Suppressor macrophage (primary cell): ENCODE data around the gene GABRG3.

Experiments
- DNase-seq, 4 experiments: peaks; one replicate each; pipeline ENCODE4 v3.0.0-alpha.2; 2020 to 2022

GABRG3 gene

DNA sequence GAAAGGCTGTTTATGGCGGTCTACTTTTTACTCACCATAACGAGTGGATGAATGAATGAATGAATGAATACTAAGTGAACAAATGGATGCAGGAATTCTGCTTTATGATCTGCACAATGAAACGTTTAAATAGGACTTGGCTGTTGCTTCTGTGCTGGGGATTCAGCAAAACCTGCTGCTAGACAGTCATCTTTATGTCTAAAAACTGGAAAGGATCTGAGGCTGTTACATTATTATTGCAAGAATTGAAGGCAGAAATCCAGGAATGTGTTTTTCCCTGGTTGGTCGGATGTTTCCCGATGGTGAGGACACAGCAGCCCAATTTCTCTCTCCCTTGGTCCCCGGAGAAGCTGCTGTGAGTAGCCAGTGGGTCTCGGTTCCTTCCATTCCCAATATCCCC is 94.2 kb downstream of the GABRG3 start:
- no peak for DNase-seq

GRCh38 chr15:27065785-27066184 is 94.8 kb downstream of the GABRG3 start:
- DNase-seq: no peak

GRCh38 chr15:27066446-27066845 is 95.5 kb downstream of the GABRG3 start:
- no peak for DNase-seq

GRCh38 chr15:27067175-27067574 is 96.2 kb downstream of the GABRG3 start:
- DNase-seq: no peak

- no peak for DNase-seq
Measured at GRCh38 chr15:27070841-27071240, 99.9 kb downstream of the GABRG3 start.

GRCh38 chr15:27074179-27074578 is 103.2 kb downstream of the GABRG3 start:
- no peak for DNase-seq

DNA sequence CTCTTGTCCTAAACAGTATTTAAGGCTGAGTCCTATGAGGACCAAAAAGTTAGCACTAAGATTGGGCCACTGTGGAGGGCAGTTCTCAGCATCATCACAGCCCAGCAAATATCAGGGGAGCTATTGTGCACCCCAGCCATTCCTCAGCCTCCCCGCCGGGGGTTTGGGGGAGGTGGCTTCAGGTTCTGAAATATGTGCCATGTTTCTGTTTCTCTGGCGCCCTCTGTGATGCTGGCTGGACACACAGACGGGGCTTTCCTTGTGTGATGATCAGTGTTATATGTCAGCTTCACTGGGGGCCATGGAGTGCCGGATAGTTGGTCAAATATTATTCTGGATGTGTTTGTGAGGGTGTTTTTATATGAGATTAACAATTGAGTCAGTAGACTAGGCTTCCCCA is 106.8 kb downstream of the GABRG3 start:
- DNase-seq: no peak

DNA sequence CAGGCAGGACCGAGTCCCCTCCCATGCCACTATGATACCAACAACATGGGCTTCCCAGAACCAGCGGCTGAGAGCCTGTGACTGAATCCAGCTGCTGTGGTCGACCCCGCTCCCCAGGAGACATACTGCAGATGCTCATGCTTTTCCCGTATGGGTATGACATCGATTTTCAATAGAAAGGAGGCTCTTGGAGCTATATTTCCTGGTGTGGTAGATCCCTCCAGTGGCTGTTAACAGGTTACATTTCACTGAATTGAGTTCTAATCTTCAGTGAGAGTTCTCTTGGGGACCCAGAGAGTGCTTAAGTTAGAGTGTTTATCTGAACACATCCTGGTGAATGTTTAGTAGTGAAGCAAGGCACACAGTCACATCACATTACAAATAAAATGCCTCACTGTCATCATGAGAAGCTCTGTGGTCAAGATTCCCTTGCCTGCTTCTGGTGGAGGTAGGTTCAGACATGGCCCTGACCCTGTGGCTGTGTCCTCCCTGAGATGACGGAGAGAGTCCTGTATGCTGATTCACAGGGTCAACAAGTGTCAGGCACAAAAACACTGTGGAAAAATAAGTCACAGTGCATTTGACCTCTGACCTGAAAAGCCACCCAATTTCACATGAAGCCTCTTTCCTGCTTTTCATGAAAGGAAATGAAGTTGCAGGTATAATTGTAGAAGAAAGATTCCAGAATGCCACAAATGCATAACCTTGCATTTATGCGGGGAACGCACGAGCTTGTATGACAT is 110.9 kb downstream of the GABRG3 start:
- DNase-seq: no peak

DNA sequence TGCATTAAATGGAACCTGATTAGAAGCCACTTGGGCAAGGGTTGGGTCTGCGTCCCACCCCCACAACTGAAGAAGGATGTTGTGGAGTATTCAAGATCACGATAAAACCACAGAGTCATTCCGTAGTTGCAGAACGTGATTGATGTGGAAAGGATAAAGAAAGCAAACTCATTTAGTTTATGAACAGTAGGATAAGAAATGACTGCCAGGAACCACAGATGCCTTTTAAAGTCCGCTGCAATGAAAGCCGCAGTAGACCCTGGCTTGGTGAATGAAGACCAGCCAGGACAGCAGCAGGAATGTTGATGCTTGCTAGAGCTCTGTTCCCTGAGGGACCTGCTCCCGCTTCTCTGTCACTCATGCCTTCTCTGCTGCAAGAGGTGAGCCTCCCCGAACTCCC is 111.5 kb downstream of the GABRG3 start:
- DNase-seq: no peak

GRCh38 chr15:27084844-27085243 is 113.9 kb downstream of the GABRG3 start:
- no peak for DNase-seq

- no peak for DNase-seq
Measured at GRCh38 chr15:27086149-27086548, 115.2 kb downstream of the GABRG3 start.

DNA sequence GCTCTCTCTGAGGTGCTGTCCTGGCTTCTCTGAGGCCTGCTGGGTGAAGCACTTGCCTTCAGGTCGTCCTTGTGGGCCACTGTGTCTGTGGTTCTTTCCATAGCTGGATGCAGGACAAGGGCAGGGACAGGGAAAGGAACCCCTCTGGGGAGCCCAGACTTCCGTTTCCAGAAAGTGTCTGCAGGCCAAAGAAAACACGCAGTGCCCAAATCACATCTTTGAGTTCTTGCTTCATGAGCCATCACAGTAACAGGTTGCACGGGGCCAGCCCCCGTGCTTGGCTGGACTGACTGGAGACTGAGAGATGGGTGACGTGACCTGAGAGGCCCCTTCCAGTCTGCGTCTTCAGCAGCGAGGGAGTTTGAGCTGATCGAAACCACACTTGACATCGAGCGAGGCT is 115.8 kb downstream of the GABRG3 start:
- DNase-seq: no peak

- no peak for DNase-seq
Measured at GRCh38 chr15:27087651-27088583, 116.9 kb downstream of the GABRG3 start.

DNA sequence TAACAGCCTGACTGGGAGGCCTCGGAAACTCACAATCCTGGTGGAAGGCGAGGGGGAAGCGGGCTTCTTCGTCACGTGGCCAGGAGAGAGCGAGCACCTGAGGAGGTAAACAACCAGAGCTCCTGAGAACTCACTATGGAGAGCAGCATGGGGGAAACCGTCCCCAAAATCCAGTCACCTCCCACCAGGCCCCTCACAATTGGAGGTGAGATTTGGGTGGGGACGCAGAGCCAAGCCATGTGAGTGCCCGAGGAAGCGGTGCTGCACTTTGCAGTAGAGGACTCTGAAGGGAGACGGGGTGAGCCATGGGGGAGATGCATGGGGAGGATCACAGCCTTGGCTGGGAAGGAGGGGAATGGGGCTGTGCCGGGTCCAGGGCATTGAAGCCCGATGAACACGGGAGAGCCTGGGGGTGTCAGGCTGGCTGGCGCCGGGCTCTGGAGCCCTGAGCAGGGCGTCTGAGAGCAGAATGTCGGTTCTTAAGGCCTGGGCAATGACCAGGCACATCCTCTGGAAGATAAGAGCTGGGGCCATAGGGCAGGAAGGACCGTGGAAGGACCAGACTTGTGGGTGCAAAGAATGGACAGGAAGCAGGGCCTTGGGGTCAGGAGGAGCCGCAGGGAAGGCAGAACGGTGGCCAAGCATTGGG is 117.7 kb downstream of the GABRG3 start:
- DNase-seq: no peak

- no peak for DNase-seq
Measured at GRCh38 chr15:27089233-27089586, 118.2 kb downstream of the GABRG3 start.

DNA sequence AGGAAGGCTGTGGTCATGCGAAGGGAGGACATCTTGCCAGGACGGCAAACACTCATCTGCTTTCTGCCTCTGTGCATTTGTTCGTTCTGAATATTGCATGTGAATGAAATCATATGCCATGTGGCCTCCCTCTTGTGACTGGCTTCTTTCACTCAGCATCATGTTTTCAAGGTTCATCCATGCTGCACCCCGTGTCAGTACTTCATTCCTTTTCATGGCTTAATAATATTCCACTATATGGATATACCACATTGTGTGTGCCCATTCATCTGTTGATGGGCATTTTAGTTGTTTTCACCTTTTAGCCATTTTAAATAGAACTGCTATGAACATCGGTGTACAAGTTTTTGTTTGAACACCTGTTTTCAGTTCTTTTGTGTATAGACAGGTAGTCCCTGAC is 118.7 kb downstream of the GABRG3 start:
- DNase-seq: no peak

DNA sequence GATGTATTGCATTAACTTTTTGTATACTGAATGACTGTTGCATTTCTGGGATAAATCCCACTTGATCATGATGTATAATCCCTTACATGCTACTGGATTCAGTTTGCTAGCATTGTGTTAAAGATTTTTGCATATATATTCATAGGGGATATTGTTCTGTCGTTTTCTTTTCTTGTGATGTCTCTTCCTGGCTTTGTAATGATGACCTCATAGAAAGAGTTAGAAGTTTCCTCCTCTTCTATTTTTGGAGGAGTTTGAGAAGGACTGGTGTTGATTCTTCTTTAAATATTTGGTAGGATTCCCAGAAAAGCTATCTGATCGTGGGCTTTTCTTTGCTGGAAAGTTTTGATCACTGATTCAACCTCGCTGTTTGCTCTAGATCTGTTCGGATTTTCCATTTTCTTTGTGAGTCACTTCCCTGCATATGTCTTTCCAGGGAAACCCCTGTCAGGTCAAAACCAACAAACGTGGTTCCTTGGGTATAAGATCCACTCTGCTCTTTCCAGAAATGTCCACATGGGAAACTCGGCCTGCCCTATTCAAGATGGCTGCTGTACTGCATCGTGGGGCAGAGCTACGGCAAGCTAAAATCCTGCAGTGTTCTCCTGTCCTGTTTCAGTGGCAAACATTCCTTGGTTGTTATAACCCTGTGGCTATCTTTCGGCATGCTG is 120.4 kb downstream of the GABRG3 start:
- DNase-seq: no peak

- DNase-seq: no peak
Measured at GRCh38 chr15:27092390-27092789, 121.4 kb downstream of the GABRG3 start.

GRCh38 chr15:27094235-27094634 is 123.3 kb downstream of the GABRG3 start:
- no peak for DNase-seq

DNA sequence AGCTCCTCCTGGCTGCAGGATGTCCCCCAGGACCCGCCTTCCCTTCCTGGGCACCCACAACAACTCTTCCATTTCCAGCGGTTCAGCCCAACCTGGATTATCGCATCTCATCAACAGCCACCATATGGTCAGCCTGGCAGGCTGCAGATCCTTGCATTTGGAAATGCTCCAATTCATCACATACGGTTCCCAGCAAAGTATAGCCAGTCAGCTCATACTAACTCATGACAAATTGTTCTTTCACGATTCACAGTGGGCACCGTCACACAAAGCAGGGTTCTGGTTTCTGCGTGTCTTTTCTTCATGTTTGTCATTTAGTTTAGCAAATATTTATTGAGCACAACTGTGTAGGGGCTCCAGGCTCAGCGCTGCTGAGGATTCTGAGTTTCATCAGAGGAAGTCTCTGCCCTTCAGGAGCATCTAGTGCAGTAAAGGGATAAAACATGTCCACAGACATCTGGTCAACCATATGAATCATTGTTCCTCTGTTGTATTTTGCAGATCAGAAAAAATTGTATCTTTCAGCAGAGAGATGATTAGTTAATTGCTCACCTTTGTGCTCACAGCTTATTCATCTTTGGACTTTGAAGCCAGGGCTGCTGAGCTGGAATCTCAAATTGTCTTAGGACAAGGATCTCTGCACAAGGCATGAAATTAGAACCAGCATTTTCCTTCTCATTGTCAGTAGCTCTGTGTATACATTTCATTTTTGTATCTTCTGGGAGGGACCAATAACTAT is 125.1 kb downstream of the GABRG3 start:
- DNase-seq: no peak

DNA sequence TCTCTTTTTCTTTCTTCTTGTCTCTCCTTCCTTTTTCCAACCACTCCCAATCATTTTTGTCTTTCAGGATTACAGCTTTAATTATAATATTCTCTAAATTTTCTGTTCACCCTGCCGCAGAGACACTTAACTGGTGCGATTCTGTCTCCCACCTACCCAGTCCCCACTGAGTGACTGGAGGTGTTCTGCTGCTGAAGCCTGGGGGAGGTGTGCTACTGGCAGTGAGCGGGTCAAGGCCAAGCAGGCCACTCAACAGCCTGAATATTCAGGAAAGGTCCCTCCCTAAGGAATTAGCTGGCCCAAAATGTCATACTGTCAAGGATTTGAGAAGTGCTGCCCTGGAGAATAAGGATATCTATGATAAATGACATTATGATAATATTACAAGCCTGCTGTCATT is 126.5 kb downstream of the GABRG3 start:
- DNase-seq: no peak

GRCh38 chr15:27101982-27102381 is 131.0 kb downstream of the GABRG3 start:
- no peak for DNase-seq
